A549 (cell line): ENCODE data around the gene EFCAB5. TPM values are rescaled to one million over a fixed set of nuclear protein-coding genes. Genes with fewer than 3 reads are reported as not detected.
"Not testable (repeated sequence)": the region's sequence is repeated elsewhere in the genome, so short reads cannot be mapped to it uniquely, and the experiment has no call there.

Experiments
- ATAC-seq, 2 experiments: fragments of 200-7000 bp in 1 of 2; fragments of >200 bp in 1 of 2; cut with Nextera tagmentation in 1 of 2; cut with Tn5 transposase in 1 of 2; 3 replicates each; pipeline versions ENCODE4 v1.8.0 to v1.9.1; 2018 to 2020; ENCODE audit warnings: mild to moderate bottlenecking in 1 of 2, moderate library complexity in 1 of 2
- CTCF ChIA-PET: fragments of 300-600 bp; sonication (Branson Sonifier 250); formaldehyde crosslinking; extraction: SDS; loops from one replicate; lab custom pipeline; 2021; ENCODE audit warnings: antibody characterized with exemption, inconsistent platforms; lab: Yijun Ruan, JAX
- POLR2A ChIA-PET: fragments of 350-600 bp; formaldehyde crosslinking; extraction: SDS; loops from one replicate; lab custom pipeline; 2021; ENCODE audit warnings: antibody characterized with exemption, inconsistent platforms; lab: Yijun Ruan, JAX
- DNase-seq, 2 experiments: peaks; one replicate each; pipeline versions ENCODE4 v3.0.0 to v3.0.0-alpha.2; 2011 to 2016; ENCODE audit warnings: low read depth in 1 of 2, low spot score in 1 of 2
- FAIRE-seq: peaks from 2 replicates; lab custom pipeline; 2011; peaks lifted over from hg19 to GRCh38; lab: Jason Lieb, UNC
- H3K27ac ChIP-seq, 2 experiments: fragments of >200 bp; sonication (Bioruptor Twin); formaldehyde crosslinking; 3 replicates each; pipeline ENCODE4 v1.5.1; 2016 to 2017
- H3K4me1 ChIP-seq: fragments of >200 bp; sonication (Bioruptor Twin); formaldehyde crosslinking; 3 replicates; pipeline ENCODE4 v1.6.1; 2016
- H3K4me2 ChIP-seq: fragments of >200 bp; sonication (Bioruptor Twin); formaldehyde crosslinking; 3 replicates; pipeline ENCODE4 v1.6.1; 2016
- H3K4me3 ChIP-seq: fragments of >200 bp; sonication (Bioruptor Twin); formaldehyde crosslinking; 3 replicates; pipeline ENCODE4 v1.5.1; 2016
- H3K9me3 ChIP-seq: fragments of >200 bp; sonication (Bioruptor Twin); formaldehyde crosslinking; 3 replicates; pipeline ENCODE4 v1.6.1; 2016
- BCL3 ChIP-seq: fragments of >200 bp; sonication (Bioruptor Twin); formaldehyde crosslinking; IDR thresholded peaks from 3 replicates; pipeline ENCODE4 v1.6.1; 2016
- ESRRA ChIP-seq: fragments of 150-350 bp; IDR thresholded peaks from 2 replicates; pipeline ENCODE4 v1.6.1; 2014; ENCODE audit warnings: mild to moderate bottlenecking, low read length, borderline replicate concordance
- HOXB5 ChIP-seq: fragments of 250-450 bp; sonication (Bioruptor Pico); IDR thresholded peaks from 2 replicates; pipeline ENCODE4 v1.5.0; 2020; ENCODE audit warnings: mild to moderate bottlenecking, moderate library complexity
- NPAS2 ChIP-seq: fragments of 250-450 bp; sonication (Bioruptor Pico); IDR thresholded peaks from 2 replicates; pipeline ENCODE4 v1.8.0; 2022; ENCODE audit warnings: mild to moderate bottlenecking, moderate library complexity, borderline replicate concordance
- RAD21 ChIP-seq, 2 experiments: fragments of >200 bp in 1 of 2; sonication (Bioruptor Twin) in 1 of 2; formaldehyde crosslinking in 1 of 2; IDR thresholded peaks in 1 of 2; conservative IDR thresholded peaks in 1 of 2; 2 replicates in 1 of 2; 3 replicates in 1 of 2; pipeline ENCODE4 v1.6.1; 2012 to 2018; ENCODE audit warnings: inconsistent platforms in 1 of 2
- RCOR1 ChIP-seq: fragments of 150-350 bp; IDR thresholded peaks from 2 replicates; pipeline ENCODE4 v1.6.1; 2014; ENCODE audit warnings: antibody characterized with exemption, low read length, low read depth
- REST ChIP-seq: fragments of 200-600 bp; sonication (generic); IDR thresholded peaks from 2 replicates; pipeline ENCODE4 v1.6.1; 2016; ENCODE audit warnings: antibody characterized with exemption, mild to moderate bottlenecking, moderate library complexity
- ZSCAN20 ChIP-seq: fragments of 250-450 bp; sonication (Bioruptor Pico); IDR thresholded peaks from 2 replicates; pipeline ENCODE4 v1.8.0; 2022; ENCODE audit warnings: mild to moderate bottlenecking, moderate library complexity
- WGBS: methylation state at CpG from one replicate; pipeline ENCODE4 v1.1.6; 2017; ENCODE audit errors: missing lambda C conversion rate; 5-methylcytosine and 5-hydroxymethylcytosine counted together
- polyA plus RNA-seq, 4 experiments: library from polyadenylated mRNA; depleted of rRNA in 3 of 4; stranded (reverse); fragments of >200 nt; fragmentation: RNase III in 1 of 4; extraction: RNeasy Plus Mini Kit Qiagen cat#74134 plus additional on column Dnase treatment in 1 of 4; gene quantifications; 2 replicates in 3 of 4; 3 replicates in 1 of 4; pipeline ENCODE4 v1.2.3, GENCODE V29; 2011 to 2017

The EFCAB5 gene
- polyA plus RNA-seq, 2 of the 4 experiments (the other 2 are of a cell fraction) = 0.65 to 2.6 TPM

DNA sequence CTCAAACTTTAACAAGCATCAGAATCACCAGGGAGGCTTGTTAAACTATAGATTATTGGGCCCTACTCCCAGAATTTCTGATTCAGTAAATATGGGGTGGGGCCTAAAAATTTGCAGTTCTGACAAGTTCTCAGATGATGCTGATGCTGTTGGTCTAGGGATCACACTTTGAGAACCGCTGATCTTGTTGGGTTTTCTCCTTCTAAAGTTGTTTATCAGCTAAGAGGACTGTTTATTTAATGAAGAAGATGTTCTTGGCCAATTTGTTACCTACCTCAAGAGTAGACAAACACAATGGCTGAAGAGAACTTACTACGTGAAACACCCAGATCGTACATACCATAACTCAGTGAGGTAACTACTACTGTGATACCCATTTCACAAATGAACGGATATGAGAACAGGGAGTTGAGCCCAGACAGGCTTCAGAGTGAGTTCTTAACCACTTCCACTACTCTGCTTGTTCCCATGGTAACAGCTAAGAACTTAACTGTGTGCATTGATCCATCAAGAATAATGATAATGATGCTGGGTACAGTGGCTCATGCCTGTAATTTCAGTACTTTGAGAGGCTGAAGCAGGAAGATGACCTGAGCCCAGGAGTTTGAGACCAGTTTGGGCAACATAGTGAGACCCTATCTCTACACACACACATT lies 89.9 kb downstream of the EFCAB5 start:
- 53% methylated on average over 4 of the region's 4 CpGs for WGBS
- H3K9me3 ChIP-seq = no peaks in the 10 kb centered on the region
- ChIA-PET POLR2A (no interaction called here), CTCF (interaction anchor here (0.9 to 9.5 kb wide), 8 partner anchors 9 to 223 kb away, joined by 3 to 122 read pairs (median 5); no protein-coding TSS in a partner anchor)
- no peak overlapping the region for H3K4me2 ChIP-seq
- TF ChIP-seq NPAS2 (CRISPR knock-in tag) (no peak), BCL3 (no peak), ESRRA (no peak), RAD21 (conservative IDR thresholded peaks at IDR 0.05 in 1 of 2, IDR thresholded peaks at IDR 0.05 in 1 of 2) (no peak), REST (no peak)
- no peak overlapping the region for H3K27ac ChIP-seq
- DNase-seq (no peak), ATAC-seq (no peak), FAIRE-seq (peak; percentile 28)
- no peaks in the 10 kb centered on the region for H3K4me1 ChIP-seq
- H3K4me3 ChIP-seq = no peak overlapping the region

GRCh38 chr17:30035369-30035768 lies 93.9 kb downstream of the EFCAB5 start:
- CTCF ChIA-PET = interaction anchor here (2.3 kb wide), 1 partner anchor 228 kb away, joined by 6 read pairs; no protein-coding TSS in a partner anchor
- peak; percentile 23 for FAIRE-seq

GRCh38 chr17:30040719-30041518 lies 99.5 kb downstream of the EFCAB5 start:
- H3K4me1 ChIP-seq, ATAC-seq, POLR2A ChIA-PET, H3K4me2 ChIP-seq, H3K4me3 ChIP-seq: not testable (repeated sequence)
- peak overlapping the region; percentile 1 to 10; a peak in 1 of 6 replicates for H3K27ac ChIP-seq
- 65% methylated on average over 5 of the region's 5 CpGs for WGBS
- CTCF ChIA-PET = interaction anchor here (0.6 to 7.3 kb wide), 7 partner anchors 9 to 831 kb away, joined by 3 to 49 read pairs (median 4); no protein-coding TSS in a partner anchor
- 0 out of 3 replicates have a peak, but pooled peaks cover 13% of the 10 kb centered on the region for H3K9me3 ChIP-seq
- peak; percentile 54 for FAIRE-seq
- peak in 1 of 2 experiments; percentile 43 for DNase-seq

More at GRCh38 chr17:30035369-30035768, 93.9 kb downstream of the EFCAB5 start:
- no peak overlapping the region for H3K27ac ChIP-seq
- no peak for TF ChIP-seq ZSCAN20 (CRISPR knock-in tag)
- no peak for TF ChIP-seq RCOR1
- TF ChIP-seq NPAS2 (CRISPR knock-in tag) = no peak
- TF ChIP-seq REST = no peak
- no peak for TF ChIP-seq HOXB5 (CRISPR knock-in tag)
- TF ChIP-seq BCL3 = no peak
- no peak overlapping the region for H3K4me2 ChIP-seq
- WGBS = 6% methylated on average over 2 of the region's 2 CpGs
- ATAC-seq (no peak), DNase-seq (no peak)
- no peaks in the 10 kb centered on the region for H3K4me1 ChIP-seq
- H3K4me3 ChIP-seq = no peak overlapping the region
- POLR2A ChIA-PET = no interaction called here
- H3K9me3 ChIP-seq = 0 out of 3 replicates have a peak, but pooled peaks cover 4% of the 10 kb centered on the region
